HepG2 (cell line): ENCODE results near the gene B3GALNT1. TPM values are rescaled to one million over a fixed set of nuclear protein-coding genes. Genes with fewer than 3 reads are reported as not detected.

ENCODE experiments used
- ATAC-seq: fragments of 200-7000 bp; cut with Tn5 transposase; 3 replicates; pipeline ENCODE4 v1.9.1; 2020; ENCODE audit warnings: mild to moderate bottlenecking, moderate library complexity
- BruUV-seq: library from RNA; stranded (reverse); fragments of 400-500 nt; replicated peaks from 2 replicates; lab custom pipeline; 2021; lab: Mats Ljungman, UMichigan
- CTCF ChIA-PET: fragments of 300-600 bp; formaldehyde crosslinking; extraction: SDS; loops from one replicate; lab custom pipeline; 2021; ENCODE audit warnings: low total read pairs, inconsistent platforms, low intra/inter-chr PET ratio; lab: Yijun Ruan, JAX
- POLR2A ChIA-PET: fragments of 350-600 bp; sonication (Branson Sonifier 250); formaldehyde crosslinking; loops from one replicate; lab custom pipeline; 2020; ENCODE audit warnings: antibody characterized with exemption, inconsistent platforms; lab: Yijun Ruan, JAX
- DNase-seq: peaks from one replicate; pipeline ENCODE4 v3.0.0-alpha.2; 2015; ENCODE audit warnings: low spot score
- FAIRE-seq: peaks from 3 replicates; lab custom pipeline; 2011; peaks lifted over from hg19 to GRCh38; lab: Jason Lieb, UNC
- H2AFZ ChIP-seq: one replicate; pipeline ENCODE4 v1.6.1; 2011; ENCODE audit warnings: low read length, inconsistent platforms
- H3K27ac ChIP-seq: fragments of 300-600 bp; 3 replicates; pipeline ENCODE4 v1.8.0; 2011; ENCODE audit warnings: mixed run types, mild to moderate bottlenecking, mixed read lengths, low read length, inconsistent platforms; ENCODE audit not compliant: insufficient read depth; ENCODE audit errors: extremely low read length
- H3K27me3 ChIP-seq, 2 experiments: fragments of 200-600 bp in 1 of 2; 2 replicates in 1 of 2; 3 replicates in 1 of 2; pipeline versions ENCODE4 v1.6.0 to v1.8.0; 2011; ENCODE audit warnings: low read length in 2 of 2, mild to moderate bottlenecking in 2 of 2, moderate library complexity in 2 of 2, inconsistent platforms in 1 of 2; ENCODE audit not compliant: insufficient read depth in 2 of 2, control insufficient read depth in 1 of 2
- H3K36me3 ChIP-seq, 2 experiments: fragments of 200-600 bp in 1 of 2; replicated peaks in 1 of 2; 2 replicates in 1 of 2; 3 replicates in 1 of 2; pipeline versions ENCODE4 v1.5.1 to v1.8.0; 2011; ENCODE audit warnings: low read length in 2 of 2, inconsistent platforms in 1 of 2; ENCODE audit not compliant: insufficient read depth in 2 of 2, control insufficient read depth in 1 of 2
- H3K4me1 ChIP-seq: 2 replicates; pipeline ENCODE4 v1.5.1; 2012; ENCODE audit warnings: low read length, inconsistent platforms; ENCODE audit not compliant: insufficient read depth
- H3K4me2 ChIP-seq: 2 replicates; pipeline ENCODE4 v1.6.0; 2011; ENCODE audit warnings: low read depth, low read length, inconsistent platforms
- H3K4me3 ChIP-seq, 3 experiments: fragments of 200-600 bp in 1 of 3; sonication (generic), shearing (Covaris generic) in 1 of 3; replicated peaks in 1 of 3; 2 replicates each; pipeline ENCODE4 v1.5.1; 2011 to 2016; ENCODE audit warnings: low read length in 3 of 3, inconsistent platforms in 2 of 3, low read depth in 2 of 3, mild to moderate bottlenecking in 2 of 3, control low read depth in 1 of 3, mixed read lengths in 1 of 3; ENCODE audit not compliant: insufficient read depth in 1 of 3
- H3K79me2 ChIP-seq: one replicate; pipeline ENCODE4 v1.6.1; 2011; ENCODE audit warnings: low read length, inconsistent platforms; ENCODE audit not compliant: insufficient read depth
- H3K9ac ChIP-seq: 2 replicates; pipeline ENCODE4 v1.6.0; 2011; ENCODE audit warnings: mild to moderate bottlenecking, low read depth, low read length, inconsistent platforms; ENCODE audit not compliant: insufficient read depth
- H3K9me3 ChIP-seq: 2 replicates; pipeline ENCODE4 v1.5.1; 2012; ENCODE audit warnings: mild to moderate bottlenecking, low read length
- H4K20me1 ChIP-seq: 2 replicates; pipeline ENCODE4 v1.6.0; 2011; ENCODE audit warnings: inconsistent platforms, mild to moderate bottlenecking, low read length, moderate library complexity; ENCODE audit not compliant: insufficient read depth
- MATR3 ChIP-seq: sonication (generic); formaldehyde crosslinking; IDR thresholded peaks from 2 replicates; pipeline ENCODE4 v1.4.0; 2020; ENCODE audit warnings: missing genetic modification reagents
- NBN ChIP-seq: fragments of 450-650 bp; conservative IDR thresholded peaks from 2 replicates; pipeline ENCODE4 v1.6.1; 2017
- NRL ChIP-seq: sonication (generic); formaldehyde crosslinking; IDR thresholded peaks from 2 replicates; pipeline ENCODE4 v1.5.0; 2020; ENCODE audit warnings: missing genetic modification reagents, mild to moderate bottlenecking, moderate library complexity, borderline replicate concordance
- WGBS: methylation state at CpG from one replicate; pipeline ENCODE4 v1.1.6; 2017; ENCODE audit warnings: low lambda C conversion rate; 5-methylcytosine and 5-hydroxymethylcytosine counted together
- in situ Hi-C: cut with HindIII; loops from 2 replicates; pipeline ENCODE4 v1.10.0; 2017; ENCODE audit warnings: low pct_unique_long_range_greater_than_20kb; ENCODE audit not compliant: extremely low pct_ligation_motif_present
- intact Hi-C: fragments of 100-400 bp; cut with micrococcal nuclease; formaldehyde crosslinking; loops from one replicate; pipeline ENCODE4 v1.10.0; 2022; ENCODE audit not compliant: unreplicated experiment
- polyA plus RNA-seq, 8 experiments: library from polyadenylated mRNA; depleted of rRNA in 3 of 8; stranded (reverse) in 7 of 8; unstranded in 1 of 8; fragments of >200 nt; fragmentation: Illumina TruSeq in 4 of 8; extraction: Trizol in 4 of 8; gene quantifications; 2 replicates each; pipeline versions ENCODE4 v1.2.1 to v1.2.3, GENCODE V29; 2011 to 2016; ENCODE audit warnings: low read depth in 4 of 8, missing spikeins in 1 of 8, mixed read lengths in 1 of 8; ENCODE audit not compliant: insufficient read depth in 1 of 8
- total RNA-seq, 5 experiments: library from RNA; depleted of rRNA; stranded (reverse); fragments of >200 nt; fragmentation: Illumina TruSeq; extraction: Trizol; gene quantifications; 2 replicates each; pipeline ENCODE4 v1.2.3, GENCODE V29; 2016; ENCODE audit warnings: low read depth in 1 of 5
- TF ChIP-seq, protein P1 (sequence below), 2 experiments: fragments of 450-650 bp in 1 of 2; sonication (generic) in 1 of 2; formaldehyde crosslinking in 1 of 2; IDR thresholded peaks; 2 replicates each; pipeline versions ENCODE4 v1.6.1 to v1.8.0; 2016 to 2022; ENCODE audit warnings: antibody characterized with exemption in 1 of 2, mild to moderate bottlenecking in 1 of 2, missing genetic modification reagents in 1 of 2
- TF ChIP-seq, protein P2 (sequence below): sonication (generic); formaldehyde crosslinking; conservative IDR thresholded peaks from 2 replicates; pipeline ENCODE4 v1.4.0; 2020; ENCODE audit warnings: missing genetic modification reagents
- TF ChIP-seq, protein P3 (sequence below): sonication (generic); formaldehyde crosslinking; IDR thresholded peaks from 2 replicates; pipeline ENCODE4 v1.9.0; 2021; ENCODE audit warnings: missing genetic modification reagents, mild to moderate bottlenecking, borderline replicate concordance

B3GALNT1 gene
- total and polyA plus RNA-seq, 2 of the 13 experiments (the other 11 are each of a cell fraction or from before 2014, with no cell fraction given) = not detected

DNA sequence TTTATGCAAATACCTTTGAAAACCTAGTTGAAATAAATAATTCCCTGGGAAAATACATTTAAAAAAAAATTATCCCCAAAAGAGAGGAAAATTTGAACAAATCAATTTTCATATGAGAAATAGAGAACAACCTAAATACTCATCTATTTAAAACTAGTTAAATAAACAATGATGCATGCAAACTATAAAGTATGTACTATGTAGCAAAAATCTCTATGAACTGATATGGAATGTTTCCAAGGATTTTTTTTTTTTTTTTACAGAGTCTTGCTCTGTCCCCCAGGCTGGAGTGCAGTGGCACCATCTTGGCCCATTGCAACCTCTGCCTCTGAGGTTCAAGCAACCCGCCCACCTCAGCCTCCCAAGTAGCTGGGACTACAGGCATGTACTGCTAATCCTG is 27.2 kb upstream of the B3GALNT1 start:
- WGBS = 29% methylated on average over 1 of the region's 1 CpG
- CTCF ChIA-PET = no interaction called here

More for the DNA sequence above, 27.2 kb upstream of the B3GALNT1 start:
- in situ Hi-C loops = no loop called here
- Histone ChIP-seq H2AFZ (no peak overlapping the region), H3K4me2 (no peak overlapping the region), H3K4me3 (no peak overlapping the region), H3K79me2 (no peaks in the 10 kb centered on the region), H3K27me3 (no peaks in the 10 kb centered on the region), H3K4me1 (no peaks in the 10 kb centered on the region), H4K20me1 (no peaks in the 10 kb centered on the region), H3K36me3 (no peaks in the 10 kb centered on the region), H3K27ac (no peak overlapping the region), H3K9me3 (no peaks in the 10 kb centered on the region), H3K9ac (no peak overlapping the region)
- intact Hi-C loops = no loop called here
- TF ChIP-seq, protein P1, sequence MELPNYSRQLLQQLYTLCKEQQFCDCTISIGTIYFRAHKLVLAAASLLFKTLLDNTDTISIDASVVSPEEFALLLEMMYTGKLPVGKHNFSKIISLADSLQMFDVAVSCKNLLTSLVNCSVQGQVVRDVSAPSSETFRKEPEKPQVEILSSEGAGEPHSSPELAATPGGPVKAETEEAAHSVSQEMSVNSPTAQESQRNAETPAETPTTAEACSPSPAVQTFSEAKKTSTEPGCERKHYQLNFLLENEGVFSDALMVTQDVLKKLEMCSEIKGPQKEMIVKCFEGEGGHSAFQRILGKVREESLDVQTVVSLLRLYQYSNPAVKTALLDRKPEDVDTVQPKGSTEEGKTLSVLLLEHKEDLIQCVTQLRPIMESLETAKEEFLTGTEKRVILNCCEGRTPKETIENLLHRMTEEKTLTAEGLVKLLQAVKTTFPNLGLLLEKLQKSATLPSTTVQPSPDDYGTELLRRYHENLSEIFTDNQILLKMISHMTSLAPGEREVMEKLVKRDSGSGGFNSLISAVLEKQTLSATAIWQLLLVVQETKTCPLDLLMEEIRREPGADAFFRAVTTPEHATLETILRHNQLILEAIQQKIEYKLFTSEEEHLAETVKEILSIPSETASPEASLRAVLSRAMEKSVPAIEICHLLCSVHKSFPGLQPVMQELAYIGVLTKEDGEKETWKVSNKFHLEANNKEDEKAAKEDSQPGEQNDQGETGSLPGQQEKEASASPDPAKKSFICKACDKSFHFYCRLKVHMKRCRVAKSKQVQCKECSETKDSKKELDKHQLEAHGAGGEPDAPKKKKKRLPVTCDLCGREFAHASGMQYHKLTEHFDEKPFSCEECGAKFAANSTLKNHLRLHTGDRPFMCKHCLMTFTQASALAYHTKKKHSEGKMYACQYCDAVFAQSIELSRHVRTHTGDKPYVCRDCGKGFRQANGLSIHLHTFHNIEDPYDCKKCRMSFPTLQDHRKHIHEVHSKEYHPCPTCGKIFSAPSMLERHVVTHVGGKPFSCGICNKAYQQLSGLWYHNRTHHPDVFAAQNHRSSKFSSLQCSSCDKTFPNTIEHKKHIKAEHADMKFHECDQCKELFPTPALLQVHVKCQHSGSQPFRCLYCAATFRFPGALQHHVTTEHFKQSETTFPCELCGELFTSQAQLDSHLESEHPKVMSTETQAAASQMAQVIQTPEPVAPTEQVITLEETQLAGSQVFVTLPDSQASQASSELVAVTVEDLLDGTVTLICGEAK (IDR thresholded peaks at IDR 0.05) = no peak
- TF ChIP-seq, protein P1 (CRISPR knock-in tag; IDR thresholded peaks at IDR 0.05) = no peak
- no peak for TF ChIP-seq NBN
- no peak for TF ChIP-seq NRL (CRISPR knock-in tag)
- TF ChIP-seq MATR3 = no peak
- TF ChIP-seq, protein P2, sequence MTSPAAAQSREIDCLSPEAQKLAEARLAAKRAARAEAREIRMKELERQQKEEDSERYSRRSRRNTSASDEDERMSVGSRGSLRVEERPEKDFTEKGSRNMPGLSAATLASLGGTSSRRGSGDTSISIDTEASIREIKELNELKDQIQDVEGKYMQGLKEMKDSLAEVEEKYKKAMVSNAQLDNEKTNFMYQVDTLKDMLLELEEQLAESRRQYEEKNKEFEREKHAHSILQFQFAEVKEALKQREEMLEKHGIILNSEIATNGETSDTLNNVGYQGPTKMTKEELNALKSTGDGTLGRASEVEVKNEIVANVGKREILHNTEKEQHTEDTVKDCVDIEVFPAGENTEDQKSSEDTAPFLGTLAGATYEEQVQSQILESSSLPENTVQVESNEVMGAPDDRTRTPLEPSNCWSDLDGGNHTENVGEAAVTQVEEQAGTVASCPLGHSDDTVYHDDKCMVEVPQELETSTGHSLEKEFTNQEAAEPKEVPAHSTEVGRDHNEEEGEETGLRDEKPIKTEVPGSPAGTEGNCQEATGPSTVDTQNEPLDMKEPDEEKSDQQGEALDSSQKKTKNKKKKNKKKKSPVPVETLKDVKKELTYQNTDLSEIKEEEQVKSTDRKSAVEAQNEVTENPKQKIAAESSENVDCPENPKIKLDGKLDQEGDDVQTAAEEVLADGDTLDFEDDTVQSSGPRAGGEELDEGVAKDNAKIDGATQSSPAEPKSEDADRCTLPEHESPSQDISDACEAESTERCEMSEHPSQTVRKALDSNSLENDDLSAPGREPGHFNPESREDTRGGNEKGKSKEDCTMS (CRISPR knock-in tag) = no peak
- TF ChIP-seq, protein P3, sequence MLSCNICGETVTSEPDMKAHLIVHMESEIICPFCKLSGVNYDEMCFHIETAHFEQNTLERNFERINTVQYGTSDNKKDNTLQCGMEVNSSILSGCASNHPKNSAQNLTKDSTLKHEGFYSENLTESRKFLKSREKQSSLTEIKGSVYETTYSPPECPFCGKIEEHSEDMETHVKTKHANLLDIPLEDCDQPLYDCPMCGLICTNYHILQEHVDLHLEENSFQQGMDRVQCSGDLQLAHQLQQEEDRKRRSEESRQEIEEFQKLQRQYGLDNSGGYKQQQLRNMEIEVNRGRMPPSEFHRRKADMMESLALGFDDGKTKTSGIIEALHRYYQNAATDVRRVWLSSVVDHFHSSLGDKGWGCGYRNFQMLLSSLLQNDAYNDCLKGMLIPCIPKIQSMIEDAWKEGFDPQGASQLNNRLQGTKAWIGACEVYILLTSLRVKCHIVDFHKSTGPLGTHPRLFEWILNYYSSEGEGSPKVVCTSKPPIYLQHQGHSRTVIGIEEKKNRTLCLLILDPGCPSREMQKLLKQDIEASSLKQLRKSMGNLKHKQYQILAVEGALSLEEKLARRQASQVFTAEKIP (CRISPR knock-in tag) = no peak
- no peak for ATAC-seq
- POLR2A ChIA-PET = no interaction called here
- BruUV-seq = no TSS peak
- no peak for FAIRE-seq
- no peak for DNase-seq
